ENCODE results near the gene KCND3. TPM values are rescaled to one million over a fixed set of nuclear protein-coding genes. Genes with fewer than 3 reads are reported as not detected.

KCND3 gene
- total RNA-seq, 3 donors from 2014 or later: not detected

DNA sequence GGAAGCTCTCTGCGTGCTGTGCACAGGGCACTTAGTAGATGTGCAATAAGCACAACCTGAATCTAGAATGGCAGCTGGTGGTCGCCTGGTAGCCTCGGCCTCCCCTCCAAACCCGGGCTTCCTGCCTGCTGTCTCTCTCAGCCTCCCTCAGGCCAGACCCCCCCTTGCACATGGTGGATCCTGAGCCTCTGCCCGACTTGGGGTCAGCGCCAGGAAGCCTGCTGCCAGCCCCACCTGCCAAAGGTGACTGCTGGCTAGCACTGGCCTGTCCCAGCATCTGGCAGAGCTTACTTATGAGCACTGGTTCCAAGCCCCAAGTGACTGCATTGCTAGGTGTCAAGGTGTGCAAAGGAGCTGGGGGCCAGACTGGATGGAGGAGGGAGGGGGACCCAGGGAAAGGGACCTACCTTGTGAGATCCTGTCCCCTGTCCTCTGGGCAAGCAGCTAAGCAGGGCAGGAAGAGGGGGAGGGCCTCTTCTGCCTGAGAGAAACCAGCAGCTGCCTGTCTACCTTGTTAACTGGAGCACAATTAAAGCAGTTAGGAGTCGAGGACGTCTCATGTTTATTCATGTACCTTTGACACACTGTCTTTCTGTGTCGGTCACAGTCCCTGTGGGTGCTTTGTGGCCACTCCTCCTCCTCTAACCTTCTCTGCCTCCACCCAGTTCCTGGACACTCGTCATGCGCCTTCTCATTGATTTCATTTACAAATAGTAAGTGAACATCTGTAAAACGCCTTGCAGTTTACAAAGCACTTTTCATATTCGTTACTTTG, 132.9 kb downstream of the KCND3 start:
- DNase-seq: no peak
- Mint-ChIP-seq H3K27me3 (ENCODE audit: low read depth) (peaks cover 27% of the 10 kb centered on the region), H3K36me3 (ENCODE audit: insufficient read depth) (peaks cover 2% of the 10 kb centered on the region), H3K9me3 (no peaks in the 10 kb centered on the region), H3K4me1 (ENCODE audit: low read depth) (no peaks in the 10 kb centered on the region), H3K4me3 (no peak overlapping the region)
- ATAC-seq: no peak

DNA sequence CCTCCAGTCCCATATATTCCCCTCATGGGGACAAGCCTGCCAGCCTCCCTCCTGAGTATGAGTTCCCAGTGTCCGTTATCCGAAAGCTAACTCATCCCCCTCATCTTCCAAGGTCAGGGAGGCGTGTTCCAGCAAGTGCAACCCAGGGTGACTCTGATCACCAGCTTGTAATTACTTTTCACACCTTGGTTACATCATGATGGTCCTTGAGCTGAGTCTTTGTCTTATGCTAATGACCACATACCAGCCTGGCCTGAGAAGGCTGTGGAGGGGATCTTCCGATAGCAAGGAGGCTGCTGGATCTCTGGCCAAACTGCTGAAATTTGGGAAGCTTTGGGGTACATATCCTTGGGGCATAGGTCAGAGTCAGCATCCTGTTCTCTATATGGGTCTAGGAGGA, 134.2 kb downstream of the KCND3 start:
- H3K4me3 Mint-ChIP-seq: no peak overlapping the region
- H3K27me3 Mint-ChIP-seq (ENCODE audit: low read depth): peaks cover 21% of the 10 kb centered on the region
- no peaks in the 10 kb centered on the region for H3K4me1 Mint-ChIP-seq (ENCODE audit: low read depth)
- no peaks in the 10 kb centered on the region for H3K9me3 Mint-ChIP-seq
- H3K36me3 Mint-ChIP-seq (ENCODE audit: insufficient read depth): peaks cover 2% of the 10 kb centered on the region
- DNase-seq (no peak), ATAC-seq (no peak)

DNA sequence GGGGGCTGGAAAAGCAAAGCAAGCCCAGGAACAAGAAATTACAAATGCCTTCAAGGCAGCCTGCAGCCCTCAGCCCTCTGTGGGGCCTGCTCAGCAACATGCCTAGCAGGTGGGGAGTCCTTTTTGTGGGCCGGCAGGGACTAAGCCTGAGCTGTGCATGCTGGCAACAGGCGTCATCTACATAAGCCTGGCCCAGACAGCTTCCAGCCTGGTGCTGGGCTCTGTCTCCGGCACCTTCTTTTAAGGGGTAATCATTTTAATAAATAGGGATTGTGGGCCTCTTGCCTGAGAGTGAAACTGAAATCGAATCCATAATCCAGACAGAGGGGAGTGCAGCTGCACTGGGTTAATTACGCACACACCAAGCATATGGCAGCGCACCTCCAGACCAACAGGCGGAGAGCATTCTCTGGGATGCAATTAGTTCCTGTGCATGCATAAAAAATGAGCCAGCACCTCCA, 137.2 kb downstream of the KCND3 start:
- DNase-seq (no peak), ATAC-seq (no peak)
- Mint-ChIP-seq H3K4me3 (no peak overlapping the region), H3K36me3 (ENCODE audit: insufficient read depth) (no peaks in the 10 kb centered on the region), H3K9me3 (no peaks in the 10 kb centered on the region), H3K27me3 (ENCODE audit: low read depth) (peaks cover 17% of the 10 kb centered on the region), H3K4me1 (ENCODE audit: low read depth) (no peaks in the 10 kb centered on the region)

DNA sequence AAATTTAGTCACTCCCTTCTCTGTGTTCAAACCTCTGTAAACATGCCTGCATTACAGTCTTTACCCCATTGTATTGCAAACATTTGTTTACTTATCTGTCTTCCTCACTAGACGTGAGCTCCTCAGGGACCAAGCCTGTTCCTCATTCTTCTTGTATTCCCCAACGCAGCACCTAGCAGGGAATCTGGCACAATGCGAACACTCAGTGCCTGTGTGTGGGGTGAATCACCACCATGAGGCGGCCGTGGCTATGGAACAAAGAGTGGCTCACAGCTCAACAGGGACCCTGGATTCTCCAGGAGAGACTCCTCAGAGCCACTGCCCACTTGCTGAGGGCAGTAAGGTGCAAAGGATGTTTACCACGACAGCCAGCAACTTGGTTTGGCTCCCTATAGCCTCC, 137.9 kb downstream of the KCND3 start:
- Mint-ChIP-seq H3K9me3 (no peaks in the 10 kb centered on the region), H3K4me3 (no peak overlapping the region), H3K36me3 (ENCODE audit: insufficient read depth) (no peaks in the 10 kb centered on the region), H3K27me3 (ENCODE audit: low read depth) (peaks cover 17% of the 10 kb centered on the region), H3K4me1 (ENCODE audit: low read depth) (no peaks in the 10 kb centered on the region)
- no peak for DNase-seq
- no peak for ATAC-seq

DNA sequence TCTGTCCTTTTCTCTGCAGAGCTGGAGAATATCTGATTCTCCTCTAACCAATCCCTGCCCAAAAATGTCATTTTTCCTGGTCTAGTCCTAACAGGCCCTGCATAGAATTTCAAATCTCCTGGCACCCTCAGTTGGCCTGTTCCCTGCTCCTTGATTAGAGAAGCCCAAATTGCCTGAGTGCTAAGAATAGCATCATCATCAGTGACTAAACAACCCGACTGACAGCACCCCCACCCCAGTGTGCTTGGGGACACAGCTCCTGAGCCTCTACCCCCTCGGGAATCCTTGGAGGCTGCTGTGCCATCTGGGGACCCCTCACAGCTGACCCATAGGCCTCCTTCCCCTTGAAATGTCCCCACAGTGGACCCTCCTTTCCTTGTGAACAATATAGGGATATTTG, 139.4 kb downstream of the KCND3 start:
- no peak overlapping the region for H3K4me3 Mint-ChIP-seq
- H3K4me1 Mint-ChIP-seq (ENCODE audit: low read depth): no peaks in the 10 kb centered on the region
- no peak for ATAC-seq
- no peaks in the 10 kb centered on the region for H3K9me3 Mint-ChIP-seq
- DNase-seq: no peak
- H3K27me3 Mint-ChIP-seq (ENCODE audit: low read depth): peaks cover 15% of the 10 kb centered on the region
- H3K36me3 Mint-ChIP-seq (ENCODE audit: insufficient read depth): no peaks in the 10 kb centered on the region

DNA sequence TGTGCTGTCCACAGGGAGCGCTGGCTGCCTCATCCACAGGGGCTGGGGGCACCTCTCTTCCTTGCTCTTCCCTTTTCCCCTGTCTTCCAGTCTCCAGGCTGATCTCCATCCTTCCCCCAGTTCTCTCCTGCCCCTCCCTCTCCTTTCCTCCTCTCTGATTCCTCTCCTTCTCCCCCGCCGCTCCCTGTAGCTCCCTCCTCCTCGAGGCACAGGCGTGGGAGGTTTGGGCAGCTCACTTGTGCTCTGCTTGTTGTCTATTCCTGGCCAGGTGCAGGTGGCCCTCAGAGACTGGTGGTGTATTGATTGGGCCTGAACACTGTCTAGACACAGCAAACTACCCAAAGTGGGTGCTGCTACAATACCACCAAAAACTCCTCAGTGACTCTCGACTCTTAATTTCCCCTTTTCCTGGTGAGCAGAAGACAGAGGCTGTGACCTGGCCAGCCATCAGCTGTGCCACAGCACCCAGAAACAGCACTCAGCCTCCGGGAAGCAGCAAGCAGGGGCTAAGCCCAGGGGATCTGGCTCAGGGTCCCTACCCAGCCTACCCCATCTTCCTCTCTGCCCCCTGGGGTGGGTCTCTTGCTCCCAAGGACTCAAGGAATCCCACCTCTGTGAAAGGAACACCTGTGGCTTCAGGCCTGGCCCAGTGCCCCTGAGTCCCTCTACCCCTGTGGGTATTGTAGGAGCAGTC, 140.5 kb downstream of the KCND3 start:
- Mint-ChIP-seq H3K4me1 (ENCODE audit: low read depth) (no peaks in the 10 kb centered on the region), H3K27me3 (ENCODE audit: low read depth) (peaks cover 18% of the 10 kb centered on the region), H3K4me3 (no peak overlapping the region), H3K36me3 (ENCODE audit: insufficient read depth) (no peaks in the 10 kb centered on the region), H3K9me3 (no peaks in the 10 kb centered on the region)
- ATAC-seq (no peak), DNase-seq (no peak)

DNA sequence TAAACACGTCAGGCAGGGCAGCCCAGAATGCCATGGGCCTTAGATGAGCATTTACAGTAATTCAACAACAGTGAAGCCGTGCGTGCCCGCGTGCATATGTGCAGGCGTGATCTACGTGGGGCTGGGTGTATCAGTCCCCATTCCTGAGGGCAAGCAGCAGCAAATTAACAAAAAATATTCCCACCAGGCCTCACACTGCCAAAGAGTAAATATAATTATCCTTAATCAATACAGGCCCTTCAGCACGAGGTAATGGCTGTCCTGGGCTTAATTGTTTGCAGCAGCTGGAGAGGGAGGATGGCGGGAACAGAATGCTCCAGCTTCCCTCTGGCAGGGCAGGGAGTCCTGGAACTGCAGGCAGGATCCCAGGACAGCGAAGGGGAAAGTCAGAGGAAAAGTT, 142.0 kb downstream of the KCND3 start:
- ATAC-seq (no peak), DNase-seq (no peak)
- Mint-ChIP-seq H3K36me3 (ENCODE audit: insufficient read depth) (no peaks in the 10 kb centered on the region), H3K27me3 (ENCODE audit: low read depth) (peaks cover 10% of the 10 kb centered on the region), H3K4me3 (no peak overlapping the region), H3K4me1 (ENCODE audit: low read depth) (no peaks in the 10 kb centered on the region), H3K9me3 (no peaks in the 10 kb centered on the region)

DNA sequence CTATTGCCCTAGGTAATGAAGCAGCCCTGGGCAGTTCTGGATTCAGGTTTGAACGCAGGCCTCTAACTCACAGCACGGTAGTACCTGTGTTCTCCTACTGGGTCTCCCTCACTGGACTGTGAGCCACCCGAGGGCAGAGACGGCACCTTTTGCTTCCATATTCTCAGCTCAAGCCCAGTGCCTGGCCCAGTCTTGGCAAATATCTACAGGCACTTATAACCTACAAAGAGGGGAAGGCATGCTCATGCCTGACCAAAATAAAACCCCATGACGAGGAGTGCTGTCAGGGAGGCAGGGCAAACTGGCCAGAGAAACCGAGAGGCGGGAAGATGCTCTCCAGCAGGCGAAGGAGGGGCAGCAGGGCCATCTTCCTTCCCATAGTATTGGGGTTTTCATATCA, 142.6 kb downstream of the KCND3 start:
- no peaks in the 10 kb centered on the region for H3K4me1 Mint-ChIP-seq (ENCODE audit: low read depth)
- H3K36me3 Mint-ChIP-seq (ENCODE audit: insufficient read depth): no peaks in the 10 kb centered on the region
- DNase-seq: no peak
- no peaks in the 10 kb centered on the region for H3K9me3 Mint-ChIP-seq
- H3K4me3 Mint-ChIP-seq: no peak overlapping the region
- ATAC-seq: no peak
- peaks cover 10% of the 10 kb centered on the region for H3K27me3 Mint-ChIP-seq (ENCODE audit: low read depth)

DNA sequence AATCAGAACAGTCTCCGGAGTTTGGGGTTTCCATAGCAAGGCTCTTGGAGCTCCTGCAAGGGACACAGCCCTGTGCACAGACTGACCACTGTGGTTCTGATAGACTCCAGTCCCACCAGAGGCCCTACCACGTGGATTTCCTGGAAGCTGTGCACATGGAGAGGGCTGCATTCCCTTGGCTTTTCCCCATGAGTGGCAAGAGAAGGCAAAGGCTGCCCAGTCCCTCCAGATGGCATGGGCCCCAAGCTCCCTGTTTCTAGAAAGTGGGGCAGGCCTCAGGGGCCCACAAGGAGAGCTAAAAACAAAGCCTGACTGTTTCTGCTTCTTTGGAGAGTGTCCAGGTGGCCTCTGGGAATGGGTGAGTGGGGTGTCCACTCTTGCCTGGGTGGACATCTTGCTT, 146.3 kb downstream of the KCND3 start:
- H3K4me1 Mint-ChIP-seq (ENCODE audit: low read depth): no peaks in the 10 kb centered on the region
- DNase-seq (no peak), ATAC-seq (no peak)
- no peaks in the 10 kb centered on the region for H3K9me3 Mint-ChIP-seq
- peaks cover 2% of the 10 kb centered on the region for H3K27me3 Mint-ChIP-seq (ENCODE audit: low read depth)
- no peaks in the 10 kb centered on the region for H3K36me3 Mint-ChIP-seq (ENCODE audit: insufficient read depth)
- H3K4me3 Mint-ChIP-seq: no peak overlapping the region

DNA sequence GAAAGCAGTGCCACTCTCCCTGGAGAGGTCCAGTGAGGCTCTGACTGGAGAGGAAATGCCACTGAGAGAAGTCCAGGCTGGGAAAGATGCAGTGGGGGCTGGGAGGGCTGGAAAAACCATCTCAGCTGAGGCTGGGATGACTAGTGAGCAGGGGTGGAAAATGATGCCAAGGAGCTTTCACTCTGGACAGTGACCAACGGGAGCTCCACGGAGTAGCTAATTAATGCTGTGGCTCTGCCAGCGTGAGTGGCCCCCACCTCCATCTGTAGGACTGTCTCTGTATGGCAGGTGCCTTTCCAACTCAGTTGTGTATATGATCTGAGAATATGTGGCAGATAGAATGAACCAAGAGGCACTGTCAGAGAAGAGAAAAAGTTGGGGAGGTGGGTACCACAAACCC, 147.1 kb downstream of the KCND3 start:
- ATAC-seq: no peak
- H3K36me3 Mint-ChIP-seq (ENCODE audit: insufficient read depth): no peaks in the 10 kb centered on the region
- no peak overlapping the region for H3K4me3 Mint-ChIP-seq
- peaks cover 2% of the 10 kb centered on the region for H3K27me3 Mint-ChIP-seq (ENCODE audit: low read depth)
- H3K9me3 Mint-ChIP-seq: no peaks in the 10 kb centered on the region
- no peak for DNase-seq
- no peaks in the 10 kb centered on the region for H3K4me1 Mint-ChIP-seq (ENCODE audit: low read depth)

DNA sequence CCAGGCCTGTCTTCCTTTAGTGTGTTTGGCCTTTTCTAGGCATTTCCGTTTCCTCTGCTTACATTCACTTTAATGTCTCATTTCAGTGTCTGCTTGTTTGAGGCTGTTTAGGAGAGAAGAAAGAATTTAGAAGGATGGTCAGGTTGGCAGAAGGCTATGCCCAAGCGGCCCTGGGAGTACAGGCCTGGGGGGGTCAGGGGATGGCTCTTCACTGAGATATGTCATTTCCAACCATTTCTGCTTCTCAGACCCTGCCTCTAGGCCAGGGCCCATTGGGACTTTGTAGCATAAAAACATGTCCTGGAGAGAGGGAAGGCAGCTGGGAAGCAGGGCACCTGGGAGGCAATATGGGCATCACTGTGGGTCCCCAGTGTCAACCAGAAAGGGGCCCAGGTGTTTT, 147.7 kb downstream of the KCND3 start:
- Mint-ChIP-seq H3K4me1 (ENCODE audit: low read depth) (no peaks in the 10 kb centered on the region), H3K4me3 (no peak overlapping the region), H3K9me3 (no peaks in the 10 kb centered on the region), H3K27me3 (ENCODE audit: low read depth) (peaks cover 2% of the 10 kb centered on the region), H3K36me3 (ENCODE audit: insufficient read depth) (no peaks in the 10 kb centered on the region)
- DNase-seq: no peak
- no peak for ATAC-seq

DNA sequence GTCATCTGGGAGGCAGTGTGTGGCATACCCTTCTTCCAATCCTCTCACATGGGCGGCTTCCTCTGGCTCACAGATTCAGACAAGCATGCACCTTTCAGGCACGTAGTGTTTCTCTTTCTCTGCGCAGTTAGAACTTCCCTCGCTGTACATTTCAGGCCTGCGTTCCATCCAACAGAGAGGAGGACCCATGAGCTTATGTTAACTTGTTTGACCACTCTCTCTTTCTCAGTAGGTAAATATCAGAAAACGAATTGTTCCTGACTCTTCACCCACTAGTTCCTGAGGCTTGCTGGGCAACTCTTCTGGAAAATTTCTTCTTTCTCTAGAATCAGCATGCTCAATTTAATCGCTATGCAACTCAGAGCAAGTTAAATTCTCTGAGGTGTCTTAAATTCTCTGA, 148.3 kb downstream of the KCND3 start:
- Mint-ChIP-seq H3K27me3 (ENCODE audit: low read depth) (peaks cover 2% of the 10 kb centered on the region), H3K9me3 (no peaks in the 10 kb centered on the region), H3K4me1 (ENCODE audit: low read depth) (no peaks in the 10 kb centered on the region), H3K4me3 (no peak overlapping the region), H3K36me3 (ENCODE audit: insufficient read depth) (no peaks in the 10 kb centered on the region)
- no peak for DNase-seq
- ATAC-seq: no peak

DNA sequence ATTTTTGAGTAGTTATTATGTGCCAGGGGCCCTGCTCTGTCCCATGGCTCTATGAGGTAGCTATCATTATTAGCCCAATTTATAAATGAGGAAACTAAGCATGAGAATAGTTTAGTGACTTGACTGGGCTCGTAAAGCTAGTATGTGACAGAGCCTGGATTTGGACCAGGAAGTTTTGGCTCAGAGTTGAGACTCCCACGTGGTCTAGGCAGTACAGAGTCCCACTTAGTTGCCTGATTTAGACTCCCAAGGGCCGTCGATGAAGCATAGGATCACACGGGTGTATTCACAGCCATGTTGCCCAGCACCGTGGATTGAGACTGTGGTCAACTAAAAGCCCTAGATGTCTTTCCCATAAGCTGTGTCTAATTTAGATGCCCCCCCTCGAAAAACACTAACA, 152.1 kb downstream of the KCND3 start:
- Mint-ChIP-seq H3K9me3 (no peaks in the 10 kb centered on the region), H3K4me3 (no peak overlapping the region), H3K4me1 (ENCODE audit: low read depth) (no peaks in the 10 kb centered on the region), H3K27me3 (ENCODE audit: low read depth) (peaks cover 1% of the 10 kb centered on the region), H3K36me3 (ENCODE audit: insufficient read depth) (no peaks in the 10 kb centered on the region)
- ATAC-seq (no peak), DNase-seq (no peak)

DNA sequence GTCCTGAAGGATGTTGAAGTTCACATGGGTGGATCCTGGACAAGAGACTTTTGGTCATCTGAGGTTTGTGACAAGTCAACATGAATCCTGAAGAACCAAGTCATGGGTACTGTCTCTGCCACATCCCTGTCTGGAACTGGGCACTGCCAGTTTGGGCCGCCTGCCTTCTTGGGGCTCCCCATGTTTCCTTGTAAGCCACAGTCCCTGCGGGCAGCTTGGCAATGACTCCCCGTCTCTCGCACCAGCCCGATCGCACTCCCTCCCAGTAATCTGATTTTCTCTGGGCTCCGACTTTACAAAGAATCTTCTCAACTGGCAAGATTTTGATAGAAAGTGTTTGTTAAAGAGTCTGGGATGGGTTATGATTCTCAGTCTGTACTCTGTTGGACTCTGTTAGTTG, 153.4 kb downstream of the KCND3 start:
- Mint-ChIP-seq H3K27me3 (ENCODE audit: low read depth) (peaks cover 3% of the 10 kb centered on the region), H3K36me3 (ENCODE audit: insufficient read depth) (no peaks in the 10 kb centered on the region), H3K9me3 (no peaks in the 10 kb centered on the region), H3K4me1 (ENCODE audit: low read depth) (no peaks in the 10 kb centered on the region), H3K4me3 (no peak overlapping the region)
- ATAC-seq (no peak), DNase-seq (no peak)

DNA sequence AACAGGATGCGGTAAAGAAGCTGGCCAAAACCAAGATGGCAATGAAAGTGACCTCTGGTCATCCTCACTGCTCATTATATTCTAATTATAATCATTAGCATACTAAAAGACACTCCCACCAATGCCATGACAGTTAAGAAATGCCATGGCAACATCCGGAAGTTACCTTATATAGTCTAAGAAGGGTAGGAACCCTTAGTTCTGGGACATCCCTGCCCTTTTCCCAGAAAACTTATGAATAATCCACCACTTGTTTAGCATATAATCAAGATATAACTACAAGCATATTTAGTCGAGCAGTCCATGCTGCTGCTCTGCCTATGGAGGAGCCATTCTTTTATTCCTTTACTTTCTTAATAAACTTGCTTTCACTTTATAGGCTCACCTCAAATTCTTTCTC, 154.0 kb downstream of the KCND3 start:
- Mint-ChIP-seq H3K4me3 (no peak overlapping the region), H3K4me1 (ENCODE audit: low read depth) (no peaks in the 10 kb centered on the region), H3K36me3 (ENCODE audit: insufficient read depth) (no peaks in the 10 kb centered on the region), H3K27me3 (ENCODE audit: low read depth) (peaks cover 3% of the 10 kb centered on the region), H3K9me3 (no peaks in the 10 kb centered on the region)
- DNase-seq (no peak), ATAC-seq (no peak)

Measured in activated T-cell treated with anti-CD3 and anti-CD28 coated beads, Interleukin-2, amount 50 U/mL, for 4 hours (primary cell).